ENCODE data around the gene OVOL1.

- no peak for TF ChIP-seq CTCF (conservative IDR thresholded peaks at IDR 0.05; ENCODE audit: low read depth, low read length)
- no peak for TF ChIP-seq EZH2 (IDR thresholded peaks at IDR 0.05; ENCODE audit: borderline replicate concordance, low read depth, low read length, poor library complexity, severe bottlenecking)
These were observed 15.2 kb upstream of the OVOL1 start for GRCh38 chr11:65771589-65772112.
